ENCODE data around the gene ROGDI.

- TF ChIP-seq POLR2AphosphoS5 (IDR thresholded peaks at IDR 0.05; ENCODE audit: low read depth, low read length) (no peak), SIN3A (IDR thresholded peaks at IDR 0.05; ENCODE audit: borderline replicate concordance, insufficient read depth, low read length) (no peak), TAF1 (IDR thresholded peaks at IDR 0.05; ENCODE audit: borderline replicate concordance, insufficient read depth, low read length) (no peak)
These were observed 30.1 kb downstream of the ROGDI start for GRCh38 chr16:4772351-4772750.

Measured in PFSK-1 (cell line).